Tibial nerve (tissue), 4 donors: ENCODE results near the gene SUDS3. TPM values are rescaled to one million over a fixed set of nuclear protein-coding genes. Genes with fewer than 3 reads are reported as not detected.
A peak's percentile ranks its signal among the peaks of the same experiment; 100 is the strongest.

Source experiments
- DNase-seq, 2 donors: peaks; one replicate each; pipeline ENCODE4 v3.0.0-alpha.2; 2019; ENCODE audit warnings: low spot score in 2 of 2
- H3K27ac ChIP-seq, 4 donors: fragments of 200-600 bp; sonication (generic) in 3 of 4; one replicate each; pipeline ENCODE4 v1.5.1; 2017 to 2019; ENCODE audit warnings: mild to moderate bottlenecking in 1 of 4
- H3K27me3 ChIP-seq, 2 donors: fragments of 200-600 bp; sonication (generic) in 1 of 2; one replicate each; pipeline versions ENCODE4 v1.5.1 to v1.6.0; 2017 to 2019
- H3K36me3 ChIP-seq, 3 donors: fragments of 200-600 bp; sonication (generic); one replicate each; pipeline ENCODE4 v1.5.1; 2018 to 2019
- H3K4me1 ChIP-seq, 4 donors: fragments of 200-600 bp; sonication (generic) in 3 of 4; one replicate each; pipeline ENCODE4 v1.5.1; 2017 to 2019
- H3K4me3 ChIP-seq, 4 donors: fragments of 200-600 bp; sonication (generic) in 3 of 4; one replicate each; pipeline ENCODE4 v1.5.1; 2017 to 2019; ENCODE audit warnings: mild to moderate bottlenecking in 1 of 4, moderate library complexity in 1 of 4
- H3K9me3 ChIP-seq, 4 donors: fragments of 200-600 bp; sonication (generic) in 3 of 4; one replicate each; pipeline ENCODE4 v1.5.1; 2017 to 2019
- CTCF ChIP-seq, 5 experiments: fragments of 200-600 bp in 3 of 5; fragments of 450-650 bp in 2 of 5; sonication (generic) in 3 of 5; IDR thresholded peaks; one replicate each; pipeline ENCODE4 v1.5.1; 2016 to 2019; ENCODE audit warnings: antibody characterized with exemption in 5 of 5, mild to moderate bottlenecking in 3 of 5, moderate library complexity in 2 of 5
- EP300 ChIP-seq, 2 donors: sonication (generic); formaldehyde crosslinking; IDR thresholded peaks; one replicate each; pipeline ENCODE4 v1.6.1; 2017; ENCODE audit warnings: antibody characterized with exemption in 2 of 2, mild to moderate bottlenecking in 1 of 2
- POLR2A ChIP-seq, 2 donors: fragments of 450-650 bp; IDR thresholded peaks; one replicate each; pipeline ENCODE4 v1.6.1; 2017; ENCODE audit warnings: antibody characterized with exemption in 2 of 2, mild to moderate bottlenecking in 2 of 2, moderate library complexity in 2 of 2
- WGBS, 2 donors: methylation state at CpG; one replicate each; pipeline ENCODE4 v1.1.5; 2018; 5-methylcytosine and 5-hydroxymethylcytosine counted together
- total RNA-seq, 4 donors: library from RNA; depleted of rRNA; stranded (reverse); fragments of >200 nt; gene quantifications; one replicate each; pipeline ENCODE4 v1.1.0, GENCODE V29; 2016

SUDS3 gene
- total RNA-seq, 4 donors from 2014 or later, result 33.9 to 92.0 (median 58.3) TPM

DNA sequence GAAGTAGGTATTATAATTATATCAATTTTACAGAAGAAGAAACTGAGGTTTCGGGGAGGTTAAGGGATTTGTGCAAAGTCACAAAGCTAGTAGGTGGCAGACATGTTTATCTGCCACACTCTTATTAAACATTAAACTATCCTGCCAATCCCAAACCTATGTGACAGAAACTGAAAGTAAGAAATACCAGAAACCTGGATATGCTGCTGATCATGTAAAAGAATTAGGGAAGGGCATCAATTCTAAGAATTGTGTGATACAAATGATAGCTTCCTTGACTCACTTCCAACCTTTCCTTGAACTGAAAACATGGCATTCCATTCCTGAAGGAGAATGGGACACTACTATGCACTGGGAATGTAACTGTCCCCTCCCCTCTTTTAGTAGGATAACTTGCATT is 20.5 kb upstream of the SUDS3 start:
- no peak for TF ChIP-seq POLR2A (IDR thresholded peaks at IDR 0.05)
- WGBS, 2 donors, result 97 to 98% methylated on average over 1 of the region's 1 CpG
- DNase-seq, result no peak
- Histone ChIP-seq H3K4me3 (no peak overlapping the region), H3K27me3 (no peaks in the 10 kb centered on the region), H3K27ac (peak overlapping the region in 2 of 4 donors; percentile 60 to 85), H3K9me3 (no peaks in the 10 kb centered on the region), H3K36me3 (peaks cover 0 to 5% (median 0%) of the 10 kb centered on the region in 3 donors), H3K4me1 (peaks cover 0 to 29% (median 15%) of the 10 kb centered on the region in 4 donors)

GRCh38 chr12:118356809-118357256 is 19.5 kb upstream of the SUDS3 start:
- no peaks in the 10 kb centered on the region for H3K9me3 ChIP-seq
- WGBS, 2 donors, result 12 to 20% methylated on average over 1 of the region's 1 CpG
- H3K4me1 ChIP-seq, result peaks cover 0 to 32% (median 15%) of the 10 kb centered on the region in 4 donors
- peak overlapping the region in 3 of 4 donors; percentile 52 to 85 (median 60) for H3K27ac ChIP-seq
- TF ChIP-seq EP300 (IDR thresholded peaks at IDR 0.05) (peak in 1 of 2 donors; percentile 7), CTCF (IDR thresholded peaks at IDR 0.05) (no peak), POLR2A (IDR thresholded peaks at IDR 0.05) (no peak)
- no peaks in the 10 kb centered on the region for H3K27me3 ChIP-seq
- H3K4me3 ChIP-seq, result no peak overlapping the region
- no peak for DNase-seq
- peaks cover 0 to 5% (median 0%) of the 10 kb centered on the region in 3 donors for H3K36me3 ChIP-seq

- WGBS, 2 donors, result 18 to 21% methylated on average over 7 of the region's 7 CpGs
- no peaks in the 10 kb centered on the region for H3K27me3 ChIP-seq
- DNase-seq, result peak in 1 of 2 donors; percentile 67
- H3K4me1 ChIP-seq, result peaks cover 0 to 32% (median 15%) of the 10 kb centered on the region in 4 donors
- TF ChIP-seq CTCF (IDR thresholded peaks at IDR 0.05) (no peak), EP300 (IDR thresholded peaks at IDR 0.05) (no peak), POLR2A (IDR thresholded peaks at IDR 0.05) (no peak)
- H3K36me3 ChIP-seq, result peaks cover 0 to 5% (median 0%) of the 10 kb centered on the region in 3 donors
- H3K4me3 ChIP-seq, result no peak overlapping the region
- H3K27ac ChIP-seq, result peak overlapping the region in 2 of 4 donors; percentile 26 to 60
- H3K9me3 ChIP-seq, result no peaks in the 10 kb centered on the region
These were observed 18.9 kb upstream of the SUDS3 start for GRCh38 chr12:118357257-118358007.

- Histone ChIP-seq H3K4me3 (no peak overlapping the region), H3K27ac (peak overlapping the region in 2 of 4 donors; percentile 26 to 60), H3K27me3 (no peaks in the 10 kb centered on the region), H3K36me3 (peaks cover 0 to 5% (median 0%) of the 10 kb centered on the region in 3 donors), H3K9me3 (no peaks in the 10 kb centered on the region), H3K4me1 (peaks cover 0 to 32% (median 15%) of the 10 kb centered on the region in 4 donors)
- DNase-seq, result no peak
- TF ChIP-seq CTCF (IDR thresholded peaks at IDR 0.05) (no peak), POLR2A (IDR thresholded peaks at IDR 0.05) (no peak), EP300 (IDR thresholded peaks at IDR 0.05) (no peak)
- WGBS, 2 donors, result 93 to 94% methylated on average over 1 of the region's 1 CpG
These were observed 18.4 kb upstream of the SUDS3 start for GRCh38 chr12:118358008-118358359.

- H3K27ac ChIP-seq, result peak overlapping the region in 3 of 4 donors; percentile 4 to 35 (median 14)
- WGBS, 2 donors, result 61 to 68% methylated on average over 7 of the region's 7 CpGs
- H3K4me3 ChIP-seq, result peak overlapping the region in 1 of 4 donors; percentile 26
- peaks cover 0 to 32% (median 15%) of the 10 kb centered on the region in 4 donors for H3K4me1 ChIP-seq
- H3K27me3 ChIP-seq, result no peaks in the 10 kb centered on the region
- peaks cover 0 to 5% (median 0%) of the 10 kb centered on the region in 3 donors for H3K36me3 ChIP-seq
- TF ChIP-seq EP300 (IDR thresholded peaks at IDR 0.05) (no peak), POLR2A (IDR thresholded peaks at IDR 0.05) (peak in 1 of 2 donors; percentile 4)
- no peak for DNase-seq
- no peaks in the 10 kb centered on the region for H3K9me3 ChIP-seq
These were observed 17.5 kb upstream of the SUDS3 start for GRCh38 chr12:118358612-118359540.
